ENCODE measurements around the gene SPNS3. TPM values are rescaled to one million over a fixed set of nuclear protein-coding genes. Genes with fewer than 3 reads are reported as not detected.

The SPNS3 gene
- total and polyA plus RNA-seq, 9 of the 15 experiments (the other 6 are each of a cell fraction or from before 2014, with no cell fraction given), result not detected

- TF ChIP-seq BRCA1 (IDR thresholded peaks at IDR 0.05), result no peak
- TF ChIP-seq BRCA1 (CRISPR knock-in tag; IDR thresholded peaks at IDR 0.05), result no peak
- peak; percentile 41; the same call in 1 of the 2 replicates for TF ChIP-seq GABPA (tag; conservative IDR thresholded peaks at IDR 0.05; ENCODE audit: low read depth)
- no peak for TF ChIP-seq ZNF41 (CRISPR knock-in tag; conservative IDR thresholded peaks at IDR 0.05)
- TF ChIP-seq ZFP36 (IDR thresholded peaks at IDR 0.05; ENCODE audit: low read depth, low read length, partially characterized antibody), result peak; percentile 43
- TF ChIP-seq TCFL5 (CRISPR knock-in tag; conservative IDR thresholded peaks at IDR 0.05), result no peak
- TF ChIP-seq PRMT5 (CRISPR knock-in tag; IDR thresholded peaks at IDR 0.05), result no peak
- no peak for TF ChIP-seq GATAD2B (IDR thresholded peaks at IDR 0.05; ENCODE audit: borderline replicate concordance)
- no peak for TF ChIP-seq ZNF232 (CRISPR knock-in tag; IDR thresholded peaks at IDR 0.05)
- TF ChIP-seq ZNF316 (IDR thresholded peaks at IDR 0.05), result no peak
Measured at GRCh38 chr17:4480929-4481898, 47.5 kb downstream of the SPNS3 start (continued).

DNA sequence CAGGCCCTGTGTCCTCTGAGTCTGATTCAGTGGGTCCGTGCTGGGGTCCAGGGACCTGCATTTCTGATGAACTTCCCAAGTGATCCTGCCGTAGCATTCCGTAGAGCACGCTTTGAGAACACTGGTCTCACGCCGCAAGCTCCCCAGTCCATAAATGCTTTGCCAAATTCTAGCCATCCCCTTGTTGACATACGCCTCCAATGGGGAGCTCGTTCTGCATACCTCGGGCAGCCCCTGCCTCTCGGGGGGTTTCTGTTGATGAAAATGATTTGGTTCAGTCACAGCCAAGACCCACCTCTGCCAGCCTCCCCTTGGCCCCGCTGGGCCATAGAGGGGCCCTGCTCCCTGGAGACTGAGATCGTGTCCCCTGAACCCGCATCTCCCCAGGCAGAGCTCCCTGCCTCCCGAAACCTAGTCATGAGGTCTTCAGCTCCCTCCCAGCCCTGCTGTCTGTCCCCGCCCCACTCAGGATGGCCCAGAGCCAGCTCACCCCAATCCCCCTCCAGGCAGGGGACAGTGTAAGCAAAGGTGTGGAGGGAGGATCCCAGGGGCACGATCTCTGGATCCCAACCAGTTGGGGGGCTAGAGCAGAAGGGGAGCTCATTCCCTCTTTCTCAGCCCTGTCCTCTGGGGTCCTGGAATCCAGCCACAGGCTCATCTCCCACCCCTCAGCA lies 48.7 kb downstream of the SPNS3 start:
- Histone ChIP-seq H2AFZ (ENCODE audit: low read depth, low read length) (no peak overlapping the region), H3K79me2 (ENCODE audit: control insufficient read depth, insufficient read depth, low read length) (no peaks in the 10 kb centered on the region), H3K27me3 (ENCODE audit: control insufficient read depth in 2 of 2, insufficient read depth in 2 of 2, low read length in 2 of 2) (peaks cover 3 to 31% of the 10 kb centered on the region in 2 experiments; a peak in 4 of 5 replicates), H3K27ac (ENCODE audit: extremely low read depth, low read depth, low read length) (no peak overlapping the region), H3K36me3 (ENCODE audit: control insufficient read depth, insufficient read depth, low read length) (no peaks in the 10 kb centered on the region), H3K4me1 (replicated peaks in 1 of 2; ENCODE audit: control insufficient read depth in 2 of 2, insufficient read depth in 2 of 2, low read length in 2 of 2) (no peaks in the 10 kb centered on the region), H3K4me2 (ENCODE audit: insufficient read depth, low read length) (no peak overlapping the region), H3K9me1 (ENCODE audit: control insufficient read depth, insufficient read depth, low read length) (no peaks in the 10 kb centered on the region), H3K9ac (ENCODE audit: insufficient read depth in 1 of 2, low read depth in 2 of 2, low read length in 2 of 2) (no peak overlapping the region), H3K9me3 (replicated peaks; ENCODE audit: control insufficient read depth, insufficient read depth, low read depth, low read length) (no peaks in the 10 kb centered on the region), H3K4me3 (no peak overlapping the region), H4K20me1 (replicated peaks; ENCODE audit: control insufficient read depth, insufficient read depth, low read length) (no peaks in the 10 kb centered on the region)
- intact Hi-C loops (cut with micrococcal nuclease) (no loop called here), in situ Hi-C loops (cut with MboI) (no loop called here)
- ATAC-seq (no peak), DNase-seq (ENCODE audit: extremely low read depth in 1 of 4, low spot score in 3 of 4) (no peak), FAIRE-seq (no peak)
- BruUV-seq (replicated peaks), result no TSS peak
- TF ChIP-seq FOXM1 (IDR thresholded peaks at IDR 0.05; ENCODE audit: low read depth) (no peak), FOXM1 (CRISPR knock-in tag; IDR thresholded peaks at IDR 0.05; ENCODE audit: low read depth) (no peak), TAF9B (IDR thresholded peaks at IDR 0.05; ENCODE audit: partially characterized antibody) (no peak), SMAD1 (IDR thresholded peaks at IDR 0.05; ENCODE audit: low read depth, low read length, partially characterized antibody) (no peak), ZSCAN32 (CRISPR knock-in tag; IDR thresholded peaks at IDR 0.05) (no peak), HSF4 (CRISPR knock-in tag; IDR thresholded peaks at IDR 0.05; ENCODE audit: borderline replicate concordance) (no peak)
- ChIA-PET CTCF (ENCODE audit: low intra/inter-chr PET ratio) (no interaction called here), POLR2A (interaction anchor here (1.4 kb wide), 1 partner anchor 47 kb away, joined by 4 read pairs; no protein-coding TSS in a partner anchor)
- WGBS (ENCODE audit: insufficient coverage, low coverage, missing lambda C conversion rate), result 11% methylated on average over 13 of the region's 16 CpGs

Data from K562 (cell line).